Measurements from ENCODE around the gene MRPS27. TPM values are rescaled to one million over a fixed set of nuclear protein-coding genes. Genes with fewer than 3 reads are reported as not detected.

Gene MRPS27
- total and polyA plus RNA-seq, 8 donors: 14.8 to 43.3 (median 23.1) TPM

DNA sequence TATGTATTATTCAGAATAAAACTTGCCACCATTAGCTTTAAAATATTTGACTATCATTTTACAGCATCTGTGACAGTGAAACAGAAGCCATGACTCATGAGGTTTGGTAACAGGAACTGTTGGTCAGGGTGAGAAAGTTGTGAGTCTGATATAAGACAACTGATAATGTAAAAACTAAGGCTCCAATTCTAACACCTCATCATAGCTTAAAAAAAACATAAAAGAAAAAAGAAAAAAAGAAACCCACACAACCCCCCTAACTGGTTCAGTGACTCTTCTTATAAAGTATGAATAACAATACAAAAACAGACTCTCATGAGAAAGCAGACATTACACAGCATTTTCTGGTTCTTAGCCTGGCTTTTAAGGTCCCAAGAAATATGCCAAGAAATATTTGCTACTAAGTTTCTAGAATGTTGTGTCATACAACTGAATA is 85.8 kb downstream of the MRPS27 start:
- Histone ChIP-seq H3K27me3 (no peaks in the 10 kb centered on the region), H3K9me3 (no peaks in the 10 kb centered on the region), H3K4me3 (no peak overlapping the region), H3K36me3 (peaks cover 0 to 55% (median 37%) of the 10 kb centered on the region in 4 donors), H3K27ac (no peak overlapping the region), H3K4me1 (peaks cover 0 to 27% (median 12%) of the 10 kb centered on the region in 4 donors)
- no peak for TF ChIP-seq POLR2A (IDR thresholded peaks at IDR 0.05)
- TF ChIP-seq POLR2AphosphoS5 (IDR thresholded peaks at IDR 0.05): peak in 1 of 3 donors; percentile 16
- TF ChIP-seq, protein P1, sequence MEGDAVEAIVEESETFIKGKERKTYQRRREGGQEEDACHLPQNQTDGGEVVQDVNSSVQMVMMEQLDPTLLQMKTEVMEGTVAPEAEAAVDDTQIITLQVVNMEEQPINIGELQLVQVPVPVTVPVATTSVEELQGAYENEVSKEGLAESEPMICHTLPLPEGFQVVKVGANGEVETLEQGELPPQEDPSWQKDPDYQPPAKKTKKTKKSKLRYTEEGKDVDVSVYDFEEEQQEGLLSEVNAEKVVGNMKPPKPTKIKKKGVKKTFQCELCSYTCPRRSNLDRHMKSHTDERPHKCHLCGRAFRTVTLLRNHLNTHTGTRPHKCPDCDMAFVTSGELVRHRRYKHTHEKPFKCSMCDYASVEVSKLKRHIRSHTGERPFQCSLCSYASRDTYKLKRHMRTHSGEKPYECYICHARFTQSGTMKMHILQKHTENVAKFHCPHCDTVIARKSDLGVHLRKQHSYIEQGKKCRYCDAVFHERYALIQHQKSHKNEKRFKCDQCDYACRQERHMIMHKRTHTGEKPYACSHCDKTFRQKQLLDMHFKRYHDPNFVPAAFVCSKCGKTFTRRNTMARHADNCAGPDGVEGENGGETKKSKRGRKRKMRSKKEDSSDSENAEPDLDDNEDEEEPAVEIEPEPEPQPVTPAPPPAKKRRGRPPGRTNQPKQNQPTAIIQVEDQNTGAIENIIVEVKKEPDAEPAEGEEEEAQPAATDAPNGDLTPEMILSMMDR (IDR thresholded peaks at IDR 0.05): no peak
- DNase-seq: peak in 1 of 2 donors; percentile 24
- intact Hi-C loops (cut with DNase I; ENCODE audit: low total_unique reads): no loop called here

DNA sequence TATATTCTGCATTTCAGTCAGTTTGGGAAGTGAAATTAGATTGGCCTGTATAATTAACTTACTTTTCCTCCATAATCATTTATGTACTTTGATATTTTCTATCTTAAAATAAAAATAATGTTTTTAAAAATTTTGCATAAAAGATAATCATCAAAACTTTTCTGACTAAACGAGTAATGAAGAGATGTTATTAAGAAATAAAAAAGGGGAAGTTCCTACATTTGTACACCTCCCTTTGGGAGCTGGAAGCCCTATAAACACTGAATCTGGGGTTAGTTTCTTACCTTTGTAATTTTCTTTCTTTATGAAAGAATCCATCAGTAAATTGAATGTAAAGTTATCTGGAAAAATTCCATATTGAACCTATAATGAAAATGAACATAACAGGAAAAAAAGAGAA is 86.2 kb downstream of the MRPS27 start:
- H3K9me3 ChIP-seq: no peaks in the 10 kb centered on the region
- no peak for DNase-seq
- peaks cover 0 to 27% (median 12%) of the 10 kb centered on the region in 4 donors for H3K4me1 ChIP-seq
- H3K27ac ChIP-seq: no peak overlapping the region
- H3K4me3 ChIP-seq: no peak overlapping the region
- intact Hi-C loops (cut with DNase I; ENCODE audit: low total_unique reads): no loop called here
- no peaks in the 10 kb centered on the region for H3K27me3 ChIP-seq
- WGBS, 5 donors: 54 to 82% (median 69%) methylated on average over 1 of the region's 1 CpG
- peaks cover 0 to 55% (median 41%) of the 10 kb centered on the region in 4 donors for H3K36me3 ChIP-seq
- TF ChIP-seq POLR2A (IDR thresholded peaks at IDR 0.05): no peak
- no peak for TF ChIP-seq EP300 (IDR thresholded peaks at IDR 0.05)
- no peak for TF ChIP-seq POLR2AphosphoS5 (IDR thresholded peaks at IDR 0.05)
- TF ChIP-seq, protein P1 (IDR thresholded peaks at IDR 0.05): no peak

DNA sequence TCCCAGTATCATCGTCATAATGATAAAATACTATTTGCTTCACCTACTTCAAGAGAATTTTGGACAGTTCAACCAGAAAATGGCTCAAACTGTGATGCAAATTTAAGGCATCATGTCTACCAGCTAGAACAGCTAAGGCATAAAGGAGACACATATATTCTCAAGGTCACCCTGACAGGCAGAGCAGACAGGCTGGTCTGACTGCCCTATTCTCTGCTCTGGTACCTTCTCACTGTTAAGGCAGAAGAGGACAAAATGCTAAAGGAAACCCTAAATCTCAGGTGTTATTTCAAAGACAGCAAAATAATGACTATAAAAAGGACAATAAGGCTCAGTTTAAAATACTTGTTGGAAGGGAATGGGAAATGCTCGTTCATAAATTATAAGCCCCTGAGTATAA is 87.2 kb downstream of the MRPS27 start:
- peaks cover 0 to 27% (median 12%) of the 10 kb centered on the region in 4 donors for H3K4me1 ChIP-seq
- no peak overlapping the region for H3K4me3 ChIP-seq
- intact Hi-C loops (cut with DNase I; ENCODE audit: low total_unique reads): no loop called here
- no peak for DNase-seq
- H3K27ac ChIP-seq: no peak overlapping the region
- TF ChIP-seq POLR2AphosphoS5 (IDR thresholded peaks at IDR 0.05) (no peak), POLR2A (IDR thresholded peaks at IDR 0.05) (no peak), EP300 (IDR thresholded peaks at IDR 0.05) (no peak)
- TF ChIP-seq, protein P1 (IDR thresholded peaks at IDR 0.05): no peak
- H3K36me3 ChIP-seq: peaks cover 0 to 56% (median 47%) of the 10 kb centered on the region in 4 donors
- H3K27me3 ChIP-seq: no peaks in the 10 kb centered on the region
- WGBS, 5 donors: 78 to 94% (median 83%) methylated on average over 2 of the region's 2 CpGs
- no peaks in the 10 kb centered on the region for H3K9me3 ChIP-seq

DNA sequence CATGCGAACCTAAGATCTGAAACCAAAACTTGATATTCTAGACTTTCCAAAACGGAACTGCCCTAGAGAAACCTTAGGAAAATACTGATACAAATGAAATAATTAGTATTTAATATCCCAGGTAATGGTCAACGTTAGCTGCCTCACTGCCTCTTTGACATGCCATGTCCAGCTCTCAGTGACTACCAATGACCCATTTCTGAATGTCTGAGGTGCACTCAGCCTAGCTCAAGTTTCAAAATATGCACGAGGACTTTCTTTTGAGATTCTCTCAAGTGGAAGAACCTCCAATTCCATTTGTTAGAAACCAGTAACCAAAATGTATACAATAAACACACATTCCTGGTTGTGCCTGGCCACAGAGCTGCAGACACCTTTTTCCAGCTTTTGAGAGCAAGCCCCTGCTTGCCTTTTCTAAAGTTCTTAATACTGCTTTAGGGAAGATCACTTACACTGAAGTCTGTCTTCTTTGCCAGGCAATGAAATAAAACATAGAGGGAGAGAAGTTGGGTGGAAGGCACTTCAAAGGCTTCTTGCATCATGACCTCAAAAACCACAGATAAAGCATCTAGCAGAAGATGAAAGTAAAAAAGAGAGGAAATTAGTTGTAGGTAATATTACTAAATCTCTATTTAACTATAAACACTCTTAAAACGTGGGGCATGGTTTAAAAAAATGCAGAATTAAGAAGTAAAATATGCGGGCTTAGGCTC is 87.9 kb downstream of the MRPS27 start:
- Histone ChIP-seq H3K4me1 (peaks cover 0 to 27% (median 12%) of the 10 kb centered on the region in 4 donors), H3K27me3 (no peaks in the 10 kb centered on the region), H3K36me3 (peaks cover 0 to 56% (median 47%) of the 10 kb centered on the region in 4 donors), H3K27ac (no peak overlapping the region), H3K9me3 (no peaks in the 10 kb centered on the region), H3K4me3 (no peak overlapping the region)
- TF ChIP-seq POLR2AphosphoS5 (IDR thresholded peaks at IDR 0.05): no peak
- TF ChIP-seq, protein P1 (IDR thresholded peaks at IDR 0.05): no peak
- no peak for TF ChIP-seq EP300 (IDR thresholded peaks at IDR 0.05)
- TF ChIP-seq POLR2A (IDR thresholded peaks at IDR 0.05): no peak
- intact Hi-C loops (cut with DNase I; ENCODE audit: low total_unique reads): no loop called here
- no peak for DNase-seq
- WGBS, 5 donors: 72 to 80% (median 77%) methylated on average over 6 of the region's 6 CpGs

Data from stomach (tissue), 9 donors.